GM12878 (cell line): ENCODE measurements around the gene CBLN3. TPM values are rescaled to one million over a fixed set of nuclear protein-coding genes. Genes with fewer than 3 reads are reported as not detected.

Source experiments
- ATAC-seq: fragments of 200-7000 bp; cut with Tn5 transposase; 3 replicates; pipeline ENCODE4 v1.9.1; 2020; ENCODE audit warnings: mild to moderate bottlenecking, moderate library complexity
- BruUV-seq: library from RNA; stranded (reverse); fragments of 400-500 nt; replicated peaks from 2 replicates; lab custom pipeline; 2021; lab: Mats Ljungman, UMichigan
- CTCF ChIA-PET: fragments of 300-600 bp; sonication (Branson Sonifier 250); formaldehyde crosslinking; extraction: SDS; loops from one replicate; lab custom pipeline; 2021; ENCODE audit warnings: inconsistent platforms; lab: Yijun Ruan, JAX
- POLR2A ChIA-PET: fragments of 350-600 bp; formaldehyde crosslinking; extraction: SDS; loops from one replicate; lab custom pipeline; 2021; ENCODE audit warnings: inconsistent platforms; lab: Charles Lee
- RAD21 ChIA-PET: fragments of 300-600 bp; sonication (Branson Sonifier 250); formaldehyde crosslinking; loops from one replicate; lab custom pipeline; 2023; ENCODE audit warnings: antibody characterized with exemption; ENCODE audit not compliant: unreplicated experiment; lab: Charles Lee
- SMC1A ChIA-PET: fragments of 300-600 bp; sonication (Branson Sonifier 250); formaldehyde crosslinking; loops from one replicate; lab custom pipeline; 2023; ENCODE audit not compliant: unreplicated experiment, uncharacterized antibody; lab: Charles Lee
- DNase-seq: peaks from one replicate; pipeline ENCODE4 v3.0.0-alpha.2; 2011; ENCODE audit warnings: low read depth, low spot score
- FAIRE-seq: peaks from 3 replicates; lab custom pipeline; 2011; peaks lifted over from hg19 to GRCh38; lab: Jason Lieb, UNC
- H2AFZ ChIP-seq: 2 replicates; pipeline ENCODE4 v1.6.0; 2011; ENCODE audit warnings: low read depth, low read length, control low read depth; ENCODE audit not compliant: control insufficient read depth
- H3K27ac ChIP-seq: 2 replicates; pipeline ENCODE4 v1.5.1; 2011; ENCODE audit warnings: control low read depth; ENCODE audit not compliant: control insufficient read depth, insufficient read depth
- H3K27me3 ChIP-seq, 2 experiments: replicated peaks in 1 of 2; 2 replicates each; pipeline versions ENCODE4 v1.6.0 to v1.6.1; 2011; ENCODE audit warnings: low read length in 1 of 2; ENCODE audit not compliant: control insufficient read depth in 2 of 2, insufficient read depth in 2 of 2
- H3K36me3 ChIP-seq, 2 experiments: 2 replicates each; pipeline ENCODE4 v1.5.1; 2011; ENCODE audit warnings: low read length in 1 of 2; ENCODE audit not compliant: control insufficient read depth in 2 of 2, insufficient read depth in 2 of 2
- H3K4me1 ChIP-seq: 2 replicates; pipeline ENCODE4 v1.6.1; 2011; ENCODE audit warnings: mild to moderate bottlenecking, low read length, moderate library complexity, mixed read lengths; ENCODE audit not compliant: control insufficient read depth, insufficient read depth
- H3K4me2 ChIP-seq: 2 replicates; pipeline ENCODE4 v1.6.0; 2011; ENCODE audit warnings: control low read depth; ENCODE audit not compliant: control insufficient read depth, insufficient read depth
- H3K4me3 ChIP-seq: fragments of 200-600 bp; sonication (generic); 2 replicates; pipeline ENCODE4 v1.5.1; 2016
- H3K79me2 ChIP-seq: 2 replicates; pipeline ENCODE4 v1.6.0; 2011; ENCODE audit warnings: low read length; ENCODE audit not compliant: control insufficient read depth, insufficient read depth
- H3K9ac ChIP-seq: 2 replicates; pipeline ENCODE4 v1.8.0; 2011; ENCODE audit warnings: low read length, control low read depth, mixed read lengths; ENCODE audit not compliant: control insufficient read depth, insufficient read depth
- H3K9me3 ChIP-seq: replicated peaks from 3 replicates; pipeline ENCODE4 v1.5.1; 2011; ENCODE audit warnings: mild to moderate bottlenecking, low read length; ENCODE audit not compliant: control insufficient read depth, insufficient read depth
- H4K20me1 ChIP-seq: 2 replicates; pipeline ENCODE4 v1.6.0; 2011; ENCODE audit not compliant: control insufficient read depth, insufficient read depth
- BCL11A ChIP-seq: IDR thresholded peaks from 2 replicates; pipeline ENCODE4 v1.6.1; 2011; ENCODE audit warnings: low read depth, low read length
- CBFB ChIP-seq: IDR thresholded peaks from 2 replicates; pipeline ENCODE4 v1.6.1; 2016; ENCODE audit warnings: antibody characterized with exemption, low read depth
- DPF2 ChIP-seq: fragments of 450-650 bp; IDR thresholded peaks from 2 replicates; pipeline ENCODE4 v1.6.1; 2017; ENCODE audit warnings: mild to moderate bottlenecking
- EGR1 ChIP-seq, 2 experiments: IDR thresholded peaks; 1 replicate in 1 of 2; 2 replicates in 1 of 2; pipeline ENCODE4 v1.6.1; 2011 to 2012; ENCODE audit warnings: low read depth in 2 of 2, low read length in 2 of 2, borderline replicate concordance in 1 of 2, mild to moderate bottlenecking in 1 of 2, moderate library complexity in 1 of 2
- GATAD2B ChIP-seq: fragments of 450-650 bp; conservative IDR thresholded peaks from 2 replicates; pipeline ENCODE4 v1.6.1; 2017; ENCODE audit warnings: low read depth, mild to moderate bottlenecking, moderate library complexity
- KDM1A ChIP-seq: fragments of 200-600 bp; sonication (generic); IDR thresholded peaks from 2 replicates; pipeline ENCODE4 v1.6.1; 2016; ENCODE audit warnings: borderline replicate concordance
- NFYA ChIP-seq: IDR thresholded peaks from 2 replicates; pipeline ENCODE4 v1.6.1; 2011; ENCODE audit warnings: low read depth, mild to moderate bottlenecking, low read length, improper control_type of control experiment, borderline replicate concordance
- NR2F1 ChIP-seq: fragments of 450-650 bp; conservative IDR thresholded peaks from 2 replicates; pipeline ENCODE4 v1.6.1; 2017; ENCODE audit warnings: mild to moderate bottlenecking
- TCF12 ChIP-seq: IDR thresholded peaks from 2 replicates; pipeline ENCODE4 v1.6.1; 2011; ENCODE audit warnings: low read depth, mild to moderate bottlenecking, low read length
- ZNF622 ChIP-seq: fragments of 450-650 bp; IDR thresholded peaks from 2 replicates; pipeline ENCODE4 v1.6.1; 2017; ENCODE audit warnings: mild to moderate bottlenecking, inconsistent platforms
- WGBS: methylation state at CpG from one replicate; pipeline ENCODE4 v1.1.6; 2016; ENCODE audit warnings: low lambda C conversion rate; ENCODE audit not compliant: insufficient replicate concordance, insufficient coverage; ENCODE audit errors: missing lambda C conversion rate; 5-methylcytosine and 5-hydroxymethylcytosine counted together
- in situ Hi-C: fragments of 300-500 bp; cut with MboI; formaldehyde crosslinking; loops from 9 replicates; pipeline ENCODE4 v1.14.3; 2018; ENCODE audit warnings: mixed read lengths
- intact Hi-C: fragments of 100-400 bp; cut with micrococcal nuclease; formaldehyde crosslinking; loops from one replicate; pipeline ENCODE4 v1.14.2; 2022; ENCODE audit not compliant: unreplicated experiment
- polyA plus RNA-seq, 11 experiments: library from polyadenylated mRNA; depleted of rRNA in 4 of 11; unstranded in 6 of 11; stranded (reverse) in 5 of 11; fragments of >200 nt; fragmentation: Nextera tagmentation in 4 of 11; fragmentation: Illumina TruSeq in 1 of 11; extraction: Ambion mirVana in 4 of 11; extraction: Trizol in 1 of 11; gene quantifications; 1 replicate in 1 of 11; 2 replicates in 10 of 11; pipeline versions ENCODE4 v1.2.1 to v1.2.3, GENCODE V29; 2011 to 2016; ENCODE audit warnings: inconsistent platforms in 2 of 11, missing spikeins in 2 of 11, low read depth in 1 of 11
- total RNA-seq, 4 experiments: library from RNA; depleted of rRNA in 3 of 4; stranded (reverse); fragments of >200 nt in 3 of 4; fragmentation: Illumina TruSeq in 1 of 4; extraction: Trizol in 1 of 4; gene quantifications; 2 replicates each; pipeline versions ENCODE4 v1.2.1 to v1.2.3, GENCODE V29; 2013 to 2021
- TF ChIP-seq, protein P1 (sequence below), 3 experiments: IDR thresholded peaks in 2 of 3; conservative IDR thresholded peaks in 1 of 3; 2 replicates each; pipeline ENCODE4 v1.5.1; 2011; ENCODE audit warnings: low read depth in 3 of 3, low read length in 3 of 3, mild to moderate bottlenecking in 3 of 3, control low read depth in 2 of 3, moderate library complexity in 2 of 3, inconsistent platforms in 1 of 3, mixed read lengths in 1 of 3; ENCODE audit not compliant: control insufficient read depth in 2 of 3, insufficient read depth in 1 of 3; ENCODE audit errors: extremely low read depth in 1 of 3

The CBLN3 gene
- total and polyA plus RNA-seq, 10 of the 15 experiments (the other 5 are each of a cell fraction or from before 2014, with no cell fraction given) = 0.16 to 4.9 (median 1.3) TPM

DNA sequence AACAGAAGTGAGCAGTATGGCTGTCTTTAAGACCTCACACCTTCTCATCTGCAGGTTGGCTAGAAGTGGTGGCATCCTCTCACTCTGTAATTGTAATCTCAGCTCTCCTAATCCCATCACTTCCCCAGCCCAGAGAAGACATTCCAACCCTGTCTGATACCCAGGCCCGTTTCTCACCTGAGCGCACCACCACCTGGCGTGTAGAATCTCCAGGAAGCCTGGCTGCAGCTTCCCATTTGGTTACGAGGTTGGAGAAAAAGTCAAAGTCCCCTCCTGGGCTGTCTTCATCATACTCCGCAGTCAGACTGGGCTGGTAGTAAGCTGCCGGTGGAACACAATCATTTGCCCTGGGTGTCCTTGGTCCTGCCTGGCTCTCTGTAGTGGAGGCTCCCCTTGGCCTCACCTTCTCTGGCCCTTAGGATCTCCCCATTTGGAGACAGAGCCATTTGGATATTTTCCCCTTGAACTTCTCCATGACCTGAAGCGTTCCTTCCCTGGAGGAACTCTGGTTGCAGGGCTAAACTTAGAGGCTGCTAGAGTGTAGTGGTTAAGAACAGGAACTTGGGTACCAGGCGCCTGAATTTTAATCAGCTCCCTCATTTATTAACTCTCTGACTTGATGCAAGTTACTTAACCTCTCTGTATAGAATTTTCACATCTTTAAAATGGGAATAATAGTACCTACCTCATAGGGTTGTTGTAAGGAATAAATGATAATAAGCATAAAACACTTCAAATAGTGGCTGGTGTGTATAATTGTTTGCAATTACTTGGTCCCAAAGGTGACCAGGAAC is 11.3 kb upstream of the CBLN3 start:
- Histone ChIP-seq H4K20me1 (no peaks in the 10 kb centered on the region), H3K4me3 (peak overlapping the region; percentile 93; the same call in 1 of the 2 replicates), H3K36me3 (peaks cover 9 to 24% of the 10 kb centered on the region in 2 experiments), H3K4me1 (peaks cover 14% of the 10 kb centered on the region), H2AFZ (no peak overlapping the region), H3K9ac (peak overlapping the region; percentile 94; the same call in 1 of the 2 replicates), H3K27me3 (no peaks in the 10 kb centered on the region), H3K4me2 (peak overlapping the region; percentile 96), H3K79me2 (peaks cover 19% of the 10 kb centered on the region), H3K27ac (no peak overlapping the region; the same call in 1 of the 2 replicates), H3K9me3 (no peaks in the 10 kb centered on the region)
- no peak for FAIRE-seq
- ChIA-PET SMC1A (interaction anchor here (2.0 to 3.3 kb wide), 3 partner anchors 10 to 109 kb away, joined by 5 to 17 read pairs (median 7); partner anchors contain the start of genes CBLN3 and KHNYN), POLR2A (interaction anchor here (1.2 to 4.5 kb wide), 3 partner anchors 10 to 198 kb away, joined by 5 to 38 read pairs (median 6); partner anchors contain the start of genes CBLN3, KHNYN and TINF2), CTCF (interaction anchor here (1.2 to 11.4 kb wide), 5 partner anchors 9 to 133 kb away, joined by 3 to 220 read pairs (median 6); partner anchors contain the start of genes ADCY4, CIDEB, KHNYN and RIPK3), RAD21 (interaction anchor here (1.6 to 3.6 kb wide), 3 partner anchors 10 to 108 kb away, joined by 6 to 36 read pairs (median 8); partner anchors contain the start of gene KHNYN)
- no peak for ATAC-seq
- TF ChIP-seq CBFB (no peak), ZNF622 (no peak), KDM1A (no peak), GATAD2B (no peak), NFYA (no peak), TCF12 (no peak), NR2F1 (no peak), EGR1 (IDR thresholded peaks at IDR 0.05; ENCODE audit: borderline replicate concordance in 1 of 2, low read depth in 2 of 2, low read length in 2 of 2) (no peak), DPF2 (no peak), BCL11A (no peak)
- TF ChIP-seq, protein P1, sequence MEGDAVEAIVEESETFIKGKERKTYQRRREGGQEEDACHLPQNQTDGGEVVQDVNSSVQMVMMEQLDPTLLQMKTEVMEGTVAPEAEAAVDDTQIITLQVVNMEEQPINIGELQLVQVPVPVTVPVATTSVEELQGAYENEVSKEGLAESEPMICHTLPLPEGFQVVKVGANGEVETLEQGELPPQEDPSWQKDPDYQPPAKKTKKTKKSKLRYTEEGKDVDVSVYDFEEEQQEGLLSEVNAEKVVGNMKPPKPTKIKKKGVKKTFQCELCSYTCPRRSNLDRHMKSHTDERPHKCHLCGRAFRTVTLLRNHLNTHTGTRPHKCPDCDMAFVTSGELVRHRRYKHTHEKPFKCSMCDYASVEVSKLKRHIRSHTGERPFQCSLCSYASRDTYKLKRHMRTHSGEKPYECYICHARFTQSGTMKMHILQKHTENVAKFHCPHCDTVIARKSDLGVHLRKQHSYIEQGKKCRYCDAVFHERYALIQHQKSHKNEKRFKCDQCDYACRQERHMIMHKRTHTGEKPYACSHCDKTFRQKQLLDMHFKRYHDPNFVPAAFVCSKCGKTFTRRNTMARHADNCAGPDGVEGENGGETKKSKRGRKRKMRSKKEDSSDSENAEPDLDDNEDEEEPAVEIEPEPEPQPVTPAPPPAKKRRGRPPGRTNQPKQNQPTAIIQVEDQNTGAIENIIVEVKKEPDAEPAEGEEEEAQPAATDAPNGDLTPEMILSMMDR (IDR thresholded peaks at IDR 0.05 in 2 of 3, conservative IDR thresholded peaks at IDR 0.05 in 1 of 3; ENCODE audit: control insufficient read depth in 2 of 3, extremely low read depth in 1 of 3, insufficient read depth in 1 of 3, low read depth in 3 of 3, low read length in 3 of 3) = no peak
- in situ Hi-C loops = no loop called here
- DNase-seq = no peak
- intact Hi-C loops = no loop called here
- WGBS = 87% methylated on average over 8 of the region's 8 CpGs
- no TSS peak for BruUV-seq
